IMR-90 (cell line): ENCODE measurements around the gene PFDN1. TPM values are rescaled to one million over a fixed set of nuclear protein-coding genes. Genes with fewer than 3 reads are reported as not detected.

Experiments
- ATAC-seq: fragments of 200-7000 bp; cut with Tn5 transposase; 2 replicates; pipeline ENCODE4 v1.9.1; 2020; ENCODE audit warnings: low read depth, mild to moderate bottlenecking, moderate library complexity
- BruUV-seq: library from RNA; stranded (reverse); fragments of 400-500 nt; replicated peaks from 2 replicates; lab custom pipeline; 2021; lab: Mats Ljungman, UMichigan
- CTCF ChIA-PET: fragments of 300-600 bp; formaldehyde crosslinking; extraction: SDS; loops from one replicate; lab custom pipeline; 2021; ENCODE audit warnings: antibody characterized with exemption; lab: Yijun Ruan, JAX
- POLR2A ChIA-PET: fragments of 300-600 bp; sonication (Branson Sonifier 250); formaldehyde crosslinking; loops from one replicate; lab custom pipeline; 2022; ENCODE audit warnings: antibody characterized with exemption; ENCODE audit not compliant: unreplicated experiment; lab: Charles Lee
- DNase-seq: peaks from one replicate; pipeline ENCODE4 v3.0.0; 2013
- H2AFZ ChIP-seq: replicated peaks from 2 replicates; pipeline ENCODE3; 2013; ENCODE audit warnings: low read length, mild to moderate bottlenecking; ENCODE audit not compliant: poor library complexity
- H2AK5ac ChIP-seq: 2 replicates; pipeline ENCODE4 v1.6.1; 2013; ENCODE audit warnings: low read depth, low read length, inconsistent platforms
- H2AK9ac ChIP-seq: replicated peaks from 2 replicates; pipeline ENCODE3; 2013; ENCODE audit warnings: mild to moderate bottlenecking, low read depth, low read length, moderate library complexity; ENCODE audit not compliant: poor library complexity
- H2BK120ac ChIP-seq: 2 replicates; pipeline ENCODE4 v1.6.1; 2013; ENCODE audit warnings: low read depth, low read length, inconsistent platforms
- H2BK15ac ChIP-seq: 3 replicates; pipeline ENCODE4 v1.6.1; 2013; ENCODE audit warnings: low read depth, low read length, inconsistent platforms
- H2BK20ac ChIP-seq: 2 replicates; pipeline ENCODE4 v1.6.1; 2013; ENCODE audit warnings: low read depth, mild to moderate bottlenecking, inconsistent platforms, low read length, moderate library complexity
- H2BK5ac ChIP-seq: 2 replicates; pipeline ENCODE4 v1.6.1; 2013; ENCODE audit warnings: mild to moderate bottlenecking, low read depth, low read length, inconsistent platforms; ENCODE audit not compliant: poor library complexity, severe bottlenecking
- H3K14ac ChIP-seq: replicated peaks from 2 replicates; pipeline ENCODE4 v1.6.1; 2013; ENCODE audit warnings: low read depth, low read length, inconsistent platforms
- H3K18ac ChIP-seq: 2 replicates; pipeline ENCODE4 v1.6.1; 2013; ENCODE audit warnings: low read depth, low read length, control low read depth
- H3K23ac ChIP-seq: 2 replicates; pipeline ENCODE4 v1.6.1; 2013; ENCODE audit warnings: low read depth, low read length, inconsistent platforms
- H3K27ac ChIP-seq: 2 replicates; pipeline ENCODE4 v1.5.1; 2013; ENCODE audit warnings: mild to moderate bottlenecking, control low read depth, low read length; ENCODE audit not compliant: insufficient read depth
- H3K27me3 ChIP-seq: 2 replicates; pipeline ENCODE4 v1.6.1; 2013; ENCODE audit warnings: low read length; ENCODE audit not compliant: control insufficient read depth, insufficient read depth
- H3K36me3 ChIP-seq: 2 replicates; pipeline ENCODE4 v1.6.1; 2013; ENCODE audit warnings: low read length, mixed read lengths; ENCODE audit not compliant: control insufficient read depth, insufficient read depth
- H3K4ac ChIP-seq: 2 replicates; pipeline ENCODE4 v1.6.1; 2013; ENCODE audit warnings: low read depth, low read length, inconsistent platforms
- H3K4me1 ChIP-seq: 2 replicates; pipeline ENCODE4 v1.6.1; 2013; ENCODE audit warnings: low read length, mixed read lengths; ENCODE audit not compliant: control insufficient read depth, insufficient read depth
- H3K4me2 ChIP-seq: 2 replicates; pipeline ENCODE4 v1.6.1; 2013; ENCODE audit warnings: low read depth, mild to moderate bottlenecking, control low read depth, low read length, moderate library complexity
- H3K4me3 ChIP-seq: 2 replicates; pipeline ENCODE4 v1.5.1; 2013; ENCODE audit warnings: low read depth, mild to moderate bottlenecking, control low read depth, low read length, moderate library complexity; ENCODE audit not compliant: insufficient read depth
- H3K56ac ChIP-seq: 2 replicates; pipeline ENCODE4 v1.6.1; 2013; ENCODE audit warnings: low read length, inconsistent platforms; ENCODE audit not compliant: insufficient read depth; ENCODE audit errors: extremely low read depth
- H3K79me1 ChIP-seq, 2 experiments: 2 replicates each; pipeline ENCODE4 v1.6.1; 2013; ENCODE audit warnings: low read length in 2 of 2, inconsistent platforms in 1 of 2, low read depth in 1 of 2
- H3K9ac ChIP-seq: 2 replicates; pipeline ENCODE4 v1.6.1; 2013; ENCODE audit warnings: low read depth, low read length, control low read depth
- H3K9me1 ChIP-seq: 2 replicates; pipeline ENCODE4 v1.6.1; 2013; ENCODE audit warnings: low read length, inconsistent platforms; ENCODE audit not compliant: insufficient read depth
- H3K9me3 ChIP-seq: 2 replicates; pipeline ENCODE4 v1.6.1; 2013; ENCODE audit warnings: low read length; ENCODE audit not compliant: control insufficient read depth, insufficient read depth
- H4K20me1 ChIP-seq: 2 replicates; pipeline ENCODE4 v1.6.1; 2013; ENCODE audit warnings: low read length, inconsistent platforms; ENCODE audit not compliant: insufficient read depth
- H4K5ac ChIP-seq: 2 replicates; pipeline ENCODE4 v1.6.1; 2013; ENCODE audit warnings: mild to moderate bottlenecking, low read depth, low read length, control low read depth
- H4K8ac ChIP-seq, 2 experiments: 2 replicates each; pipeline ENCODE4 v1.6.1; 2013; ENCODE audit warnings: low read depth in 2 of 2, low read length in 2 of 2, control low read depth in 1 of 2, inconsistent platforms in 1 of 2
- H4K91ac ChIP-seq: 2 replicates; pipeline ENCODE4 v1.6.1; 2013; ENCODE audit warnings: low read depth, low read length, inconsistent platforms; ENCODE audit not compliant: insufficient read depth
- CHD1 ChIP-seq: IDR thresholded peaks from 2 replicates; pipeline ENCODE4 v1.6.1; 2012; ENCODE audit warnings: low read depth, low read length, improper control_type of control experiment
- POLR2A ChIP-seq: IDR thresholded peaks from 2 replicates; pipeline ENCODE4 v1.6.1; 2012; ENCODE audit warnings: mild to moderate bottlenecking, low read depth, low read length
- RCOR1 ChIP-seq: IDR thresholded peaks from 2 replicates; pipeline ENCODE4 v1.6.1; 2012; ENCODE audit warnings: mild to moderate bottlenecking, low read length, improper control_type of control experiment; ENCODE audit not compliant: insufficient replicate concordance
- RFX5 ChIP-seq: IDR thresholded peaks from 2 replicates; pipeline ENCODE4 v1.8.0; 2012; ENCODE audit warnings: low read depth, mild to moderate bottlenecking, low read length, moderate library complexity
- SMC3 ChIP-seq: fragments of 150-350 bp; IDR thresholded peaks from 2 replicates; pipeline ENCODE4 v1.6.1; 2016; ENCODE audit warnings: low read depth, mild to moderate bottlenecking, antibody characterized with exemption, low read length, moderate library complexity
- WGBS, 2 experiments: methylation state at CpG; one replicate each; pipeline versions ENCODE4 v1.1.5 to v1.1.7; 2013; ENCODE audit warnings: missing lambda C conversion rate in 2 of 2; ENCODE audit not compliant: insufficient read length in 1 of 2; ENCODE audit errors: extremely low coverage in 2 of 2; 5-methylcytosine and 5-hydroxymethylcytosine counted together
- dilution Hi-C: fragments of 300-500 bp; cut with HindIII; formaldehyde crosslinking; loops from one replicate; pipeline ENCODE4 v1.14.3; 2018; ENCODE audit warnings: low sequenced_read_pairs; ENCODE audit not compliant: unreplicated experiment
- in situ Hi-C: fragments of 300-500 bp; cut with MboI; formaldehyde crosslinking; loops from 3 replicates; pipeline ENCODE4 v1.14.3; 2019; ENCODE audit warnings: low sequenced_read_pairs, inconsistent platforms, mixed read lengths
- intact Hi-C: fragments of 100-400 bp; cut with micrococcal nuclease; formaldehyde crosslinking; loops from 2 replicates; pipeline ENCODE4 v1.10.0; 2022
- polyA plus RNA-seq, 3 experiments: library from polyadenylated mRNA; depleted of rRNA; stranded (reverse); fragments of >200 nt; gene quantifications; 2 replicates each; pipeline ENCODE4 v1.2.3, GENCODE V29; 2012; ENCODE audit warnings: low replicate concordance in 1 of 3
- total RNA-seq: library from RNA; depleted of rRNA; stranded (reverse); fragments of >200 nt; gene quantifications from 2 replicates; pipeline ENCODE4 v1.2.3, GENCODE V29; 2012
- TF ChIP-seq, protein P1 (sequence below): fragments of 150-350 bp; IDR thresholded peaks from 2 replicates; pipeline ENCODE4 v1.6.1; 2016; ENCODE audit warnings: low read depth, mild to moderate bottlenecking, low read length, moderate library complexity, borderline replicate concordance

PFDN1 gene
- total and polyA plus RNA-seq, 2 of the 4 experiments (the other 2 are of a cell fraction): 98.8 to 134 TPM

DNA sequence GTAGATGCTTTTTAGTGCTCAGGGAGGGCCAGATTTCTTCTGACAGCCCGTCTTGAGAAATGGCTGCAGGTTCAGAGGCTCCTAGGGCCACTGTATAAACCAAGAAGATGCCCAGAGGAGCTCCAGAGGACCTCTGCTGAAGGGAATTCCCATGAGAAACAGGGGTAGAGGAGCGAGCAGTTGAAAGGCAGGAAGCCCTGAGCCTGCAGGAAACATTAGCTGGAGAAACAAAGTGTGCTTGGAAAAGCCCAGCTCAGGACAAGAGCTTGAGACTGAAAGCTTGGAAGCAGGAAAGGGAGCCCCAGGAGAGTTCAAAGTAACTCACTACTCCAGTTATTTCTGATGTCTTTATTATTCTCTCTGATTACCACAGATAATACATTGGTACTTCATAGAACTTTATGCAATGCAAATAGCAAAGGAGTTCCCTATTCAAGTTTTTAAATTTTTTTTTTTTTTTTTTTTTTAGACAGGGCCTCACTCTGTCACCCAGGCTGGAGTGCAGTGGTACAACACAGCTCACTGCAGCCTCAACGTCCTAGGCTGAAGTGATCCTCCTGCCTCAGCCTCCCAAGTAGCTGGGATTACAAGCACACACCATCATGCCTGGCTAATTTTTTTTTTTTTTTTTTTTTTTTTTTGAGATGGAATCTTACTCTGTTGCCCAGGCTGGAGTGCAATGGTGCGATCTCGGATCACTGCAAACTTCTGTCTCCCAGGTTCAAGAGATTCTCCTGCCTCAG, 27.0 kb upstream of the PFDN1 start:
- Histone ChIP-seq H3K27me3 (no peaks in the 10 kb centered on the region), H3K14ac (no peak overlapping the region), H3K56ac (no peak overlapping the region), H3K4ac (no peak overlapping the region), H3K9me1 (peaks cover 3% of the 10 kb centered on the region; the same call in 1 of the 2 replicates), H2AK5ac (no peak overlapping the region), H2BK20ac (no peak overlapping the region), H2AK9ac (no peak overlapping the region), H2BK15ac (no peak overlapping the region), H3K4me3 (no peak overlapping the region), H2BK5ac (no peak overlapping the region), H4K8ac (no peak overlapping the region), H3K9me3 (no peaks in the 10 kb centered on the region), H3K79me1 (no peaks in the 10 kb centered on the region; a peak in 1 of 4 replicates), H3K4me2 (no peak overlapping the region), H3K9ac (no peak overlapping the region), H4K20me1 (no peaks in the 10 kb centered on the region), H3K27ac (no peak overlapping the region), H3K36me3 (peaks cover 13% of the 10 kb centered on the region), H3K23ac (no peak overlapping the region), H2AFZ (peak overlapping the region; percentile 25), H2BK120ac (no peak overlapping the region), H4K5ac (no peak overlapping the region), H3K4me1 (peaks cover 8% of the 10 kb centered on the region), H4K91ac (no peak overlapping the region), H3K18ac (no peak overlapping the region)
- BruUV-seq: no TSS peak
- CTCF ChIA-PET: interaction anchor here (2.8 kb wide), 1 partner anchor 85 kb away, joined by 10 read pairs; no protein-coding TSS in a partner anchor
- TF ChIP-seq, protein P1, sequence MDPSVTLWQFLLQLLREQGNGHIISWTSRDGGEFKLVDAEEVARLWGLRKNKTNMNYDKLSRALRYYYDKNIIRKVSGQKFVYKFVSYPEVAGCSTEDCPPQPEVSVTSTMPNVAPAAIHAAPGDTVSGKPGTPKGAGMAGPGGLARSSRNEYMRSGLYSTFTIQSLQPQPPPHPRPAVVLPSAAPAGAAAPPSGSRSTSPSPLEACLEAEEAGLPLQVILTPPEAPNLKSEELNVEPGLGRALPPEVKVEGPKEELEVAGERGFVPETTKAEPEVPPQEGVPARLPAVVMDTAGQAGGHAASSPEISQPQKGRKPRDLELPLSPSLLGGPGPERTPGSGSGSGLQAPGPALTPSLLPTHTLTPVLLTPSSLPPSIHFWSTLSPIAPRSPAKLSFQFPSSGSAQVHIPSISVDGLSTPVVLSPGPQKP: no peak
- TF ChIP-seq POLR2A: no peak
- no peak for TF ChIP-seq SMC3
- no peak for TF ChIP-seq RFX5
- no peak for TF ChIP-seq CHD1
- no peak for TF ChIP-seq RCOR1
- POLR2A ChIA-PET: interaction anchor here (0.7 kb wide), 1 partner anchor 12 kb away, joined by 16 read pairs; no protein-coding TSS in a partner anchor
- dilution Hi-C loops: no loop called here
- in situ Hi-C loops: no loop called here
- intact Hi-C loops: no loop called here
- WGBS, 2 experiments: 73% methylated on average over 2 of the region's 5 CpGs; no CpG with 5 or more reads in 1 of the 2 experiments
- no peak for DNase-seq
- ATAC-seq: no peak
